Liver (tissue), 9 donors: Measurements from ENCODE around the gene EDIL3. TPM values are rescaled to one million over a fixed set of nuclear protein-coding genes. Genes with fewer than 3 reads are reported as not detected.

Experiments used
- DNase-seq: peaks from one replicate; pipeline ENCODE4 v3.0.0-alpha.2; 2017; ENCODE audit warnings: low spot score
- H3K27ac ChIP-seq, 2 donors: one replicate each; pipeline ENCODE4 v1.7.0; 2013; ENCODE audit warnings: inconsistent platforms in 2 of 2, low read length in 2 of 2, control low read depth in 1 of 2, low read depth in 1 of 2, mild to moderate bottlenecking in 1 of 2
- H3K27me3 ChIP-seq, 4 donors: one replicate each; pipeline versions ENCODE4 v1.6.1 to v1.7.0; 2013; ENCODE audit warnings: low read length in 3 of 4, inconsistent platforms in 1 of 4, mild to moderate bottlenecking in 1 of 4, moderate library complexity in 1 of 4; ENCODE audit not compliant: control insufficient read depth in 4 of 4, insufficient read depth in 4 of 4
- H3K36me3 ChIP-seq, 4 donors: one replicate each; pipeline versions ENCODE4 v1.6.1 to v1.7.0; 2013; ENCODE audit warnings: low read length in 3 of 4, mild to moderate bottlenecking in 3 of 4, low read depth in 1 of 4, moderate library complexity in 1 of 4; ENCODE audit not compliant: control insufficient read depth in 4 of 4, insufficient read depth in 3 of 4
- H3K4me1 ChIP-seq, 4 donors: one replicate each; pipeline versions ENCODE4 v1.6.1 to v1.7.0; 2013; ENCODE audit warnings: low read length in 3 of 4, mild to moderate bottlenecking in 3 of 4, moderate library complexity in 1 of 4; ENCODE audit not compliant: control insufficient read depth in 4 of 4, insufficient read depth in 4 of 4
- H3K4me3 ChIP-seq, 3 donors: one replicate each; pipeline versions ENCODE4 v1.6.1 to v1.7.0; 2013; ENCODE audit warnings: low read length in 3 of 3, control low read depth in 1 of 3, low read depth in 1 of 3, mild to moderate bottlenecking in 1 of 3
- H3K9ac ChIP-seq, 2 donors: one replicate each; pipeline ENCODE4 v1.7.0; 2013; ENCODE audit warnings: low read length in 2 of 2, mild to moderate bottlenecking in 2 of 2, moderate library complexity in 2 of 2, control low read depth in 1 of 2, low read depth in 1 of 2
- H3K9me3 ChIP-seq, 4 donors: one replicate each; pipeline versions ENCODE4 v1.6.1 to v1.7.0; 2013; ENCODE audit warnings: low read length in 3 of 4; ENCODE audit not compliant: control insufficient read depth in 4 of 4
- ATF3 ChIP-seq: IDR thresholded peaks from 2 replicates; pipeline ENCODE4 v1.6.1; 2016; ENCODE audit warnings: antibody characterized with exemption
- CTCF ChIP-seq: fragments of 150-350 bp; IDR thresholded peaks from 2 replicates; pipeline ENCODE4 v1.5.1; 2017; ENCODE audit warnings: improper control_type of control experiment, low read depth, low read length; ENCODE audit not compliant: missing input control
- EGR1 ChIP-seq, 2 donors: IDR thresholded peaks; 2 replicates each; pipeline ENCODE4 v1.6.1; 2016 to 2018; ENCODE audit warnings: antibody characterized with exemption in 2 of 2, low read depth in 2 of 2
- FOXA1 ChIP-seq: IDR thresholded peaks from 2 replicates; pipeline ENCODE4 v1.6.1; 2016; ENCODE audit warnings: antibody characterized with exemption
- FOXA2 ChIP-seq: IDR thresholded peaks from 2 replicates; pipeline ENCODE4 v1.6.1; 2016; ENCODE audit warnings: antibody characterized with exemption
- GABPA ChIP-seq, 2 donors: IDR thresholded peaks in 1 of 2; conservative IDR thresholded peaks in 1 of 2; 2 replicates each; pipeline ENCODE4 v1.6.1; 2016; ENCODE audit warnings: antibody characterized with exemption in 2 of 2, mild to moderate bottlenecking in 1 of 2, moderate library complexity in 1 of 2
- HNF4A ChIP-seq, 2 donors: conservative IDR thresholded peaks; 2 replicates each; pipeline ENCODE4 v1.6.1; 2016; ENCODE audit warnings: antibody characterized with exemption in 2 of 2, mild to moderate bottlenecking in 2 of 2
- HNF4G ChIP-seq: IDR thresholded peaks from 2 replicates; pipeline ENCODE4 v1.6.1; 2016; ENCODE audit warnings: antibody characterized with exemption
- JUND ChIP-seq, 2 donors: IDR thresholded peaks; 2 replicates each; pipeline ENCODE4 v1.6.1; 2016; ENCODE audit warnings: antibody characterized with exemption in 2 of 2
- MAX ChIP-seq: IDR thresholded peaks from 2 replicates; pipeline ENCODE4 v1.6.1; 2016; ENCODE audit warnings: antibody characterized with exemption
- NR2F2 ChIP-seq: IDR thresholded peaks from 2 replicates; pipeline ENCODE4 v1.6.1; 2016; ENCODE audit warnings: antibody characterized with exemption
- RAD21 ChIP-seq, 2 donors: IDR thresholded peaks; 2 replicates each; pipeline ENCODE4 v1.6.1; 2016; ENCODE audit warnings: antibody characterized with exemption in 2 of 2, mild to moderate bottlenecking in 2 of 2
- REST ChIP-seq: IDR thresholded peaks from 2 replicates; pipeline ENCODE4 v1.6.1; 2016; ENCODE audit warnings: antibody characterized with exemption, mild to moderate bottlenecking
- SP1 ChIP-seq: IDR thresholded peaks from 2 replicates; pipeline ENCODE4 v1.6.1; 2018; ENCODE audit warnings: antibody characterized with exemption, mild to moderate bottlenecking
- TAF1 ChIP-seq: conservative IDR thresholded peaks from 2 replicates; pipeline ENCODE4 v1.6.1; 2016; ENCODE audit warnings: antibody characterized with exemption, mild to moderate bottlenecking
- YY1 ChIP-seq: IDR thresholded peaks from 2 replicates; pipeline ENCODE4 v1.6.1; 2016; ENCODE audit warnings: antibody characterized with exemption, mild to moderate bottlenecking
- ZBTB33 ChIP-seq: IDR thresholded peaks from 2 replicates; pipeline ENCODE4 v1.6.1; 2016; ENCODE audit warnings: antibody characterized with exemption
- WGBS: extraction: QIAGEN DNeasy Blood & Tissue Kit; methylation state at CpG from one replicate; pipeline ENCODE4 v1.1.7; 2013; 5-methylcytosine and 5-hydroxymethylcytosine counted together
- polyA plus RNA-seq, 2 donors: library from polyadenylated mRNA; stranded (reverse) in 1 of 2; unstranded in 1 of 2; fragments of 200-250 nt in 1 of 2; fragments of >200 nt in 1 of 2; fragmentation: Nextera tagmentation in 1 of 2; extraction: Ambion mirVana in 1 of 2; gene quantifications; one replicate each; pipeline versions ENCODE4 v1.2.1 to v1.2.3, GENCODE V29; 2013 to 2015
- total RNA-seq, 2 donors: library from RNA; depleted of rRNA; stranded (reverse); fragments of >200 nt; gene quantifications; one replicate each; pipeline ENCODE4 v1.2.3, GENCODE V29; 2014
- donor health status: healthy.
- donor health status: healthy.
- donor health status: healthy.
- donor health status: healthy.
- donor health status: healthy.

The EDIL3 gene
- total and polyA plus RNA-seq, 4 donors, result 0.33 to 12.0 (median 0.76) TPM

GRCh38 chr5:84406111-84406510 is 21.4 kb upstream of the EDIL3 start:
- WGBS, result 83% methylated on average over 1 of the region's 1 CpG
- Histone ChIP-seq H3K9me3 (no peaks in the 10 kb centered on the region), H3K9ac (no peak overlapping the region), H3K36me3 (no peaks in the 10 kb centered on the region), H3K4me3 (no peak overlapping the region), H3K27me3 (no peaks in the 10 kb centered on the region), H3K4me1 (no peaks in the 10 kb centered on the region), H3K27ac (no peak overlapping the region)
- DNase-seq, result no peak
- TF ChIP-seq GABPA (IDR thresholded peaks at IDR 0.05 in 1 of 2, conservative IDR thresholded peaks at IDR 0.05 in 1 of 2) (no peak), ATF3 (no peak), MAX (no peak), SP1 (no peak), CTCF (no peak), HNF4A (conservative IDR thresholded peaks at IDR 0.05) (no peak), RAD21 (IDR thresholded peaks at IDR 0.05) (no peak), JUND (IDR thresholded peaks at IDR 0.05) (no peak), NR2F2 (no peak), FOXA1 (no peak), REST (no peak), FOXA2 (no peak), TAF1 (no peak), HNF4G (no peak), ZBTB33 (no peak), YY1 (no peak), EGR1 (IDR thresholded peaks at IDR 0.05; ENCODE audit: low read depth in 2 of 2) (no peak)

- no peak for DNase-seq
- H3K27me3 ChIP-seq, result no peaks in the 10 kb centered on the region
- H3K9me3 ChIP-seq, result no peaks in the 10 kb centered on the region
- H3K4me1 ChIP-seq, result no peaks in the 10 kb centered on the region
- no peaks in the 10 kb centered on the region for H3K36me3 ChIP-seq
- no peak overlapping the region for H3K9ac ChIP-seq
- H3K27ac ChIP-seq, result no peak overlapping the region
- H3K4me3 ChIP-seq, result no peak overlapping the region
- TF ChIP-seq HNF4G (no peak), HNF4A (conservative IDR thresholded peaks at IDR 0.05) (no peak), EGR1 (IDR thresholded peaks at IDR 0.05; ENCODE audit: low read depth in 2 of 2) (no peak), GABPA (IDR thresholded peaks at IDR 0.05 in 1 of 2, conservative IDR thresholded peaks at IDR 0.05 in 1 of 2) (no peak), ZBTB33 (no peak), FOXA1 (no peak), JUND (IDR thresholded peaks at IDR 0.05) (no peak), NR2F2 (no peak), SP1 (no peak), TAF1 (no peak), CTCF (no peak)
These were observed 19.1 kb upstream of the EDIL3 start for GRCh38 chr5:84403773-84404172.
